ENCODE measurements around the gene EPS15. TPM values are rescaled to one million over a fixed set of nuclear protein-coding genes. Genes with fewer than 3 reads are reported as not detected.

The EPS15 gene
- total and polyA plus RNA-seq, 9 of the 15 experiments (the other 6 are each of a cell fraction or from before 2014, with no cell fraction given), result 23.1 to 69.0 (median 41.7) TPM

GRCh38 chr1:51469518-51469917 lies 49.5 kb downstream of the EPS15 start (continued):
- TF ChIP-seq RERE (CRISPR knock-in tag; IDR thresholded peaks at IDR 0.05; ENCODE audit: borderline replicate concordance) (no peak), HDGF (IDR thresholded peaks at IDR 0.05) (no peak), ZNF695 (CRISPR knock-in tag; IDR thresholded peaks at IDR 0.05) (no peak), ZNF77 (CRISPR knock-in tag; IDR thresholded peaks at IDR 0.05) (no peak), FUS (optimal IDR thresholded peaks at IDR 0.05; ENCODE audit: low read depth, low read length) (no peak), ZBTB49 (CRISPR knock-in tag; IDR thresholded peaks at IDR 0.05; ENCODE audit: borderline replicate concordance) (no peak), HNRNPLL (IDR thresholded peaks at IDR 0.05; ENCODE audit: low read depth, low read length, poor library complexity, severe bottlenecking) (no peak), HMBOX1 (IDR thresholded peaks at IDR 0.05) (peak; percentile 56; the same call in 1 of the 2 replicates), ZC3H11A (IDR thresholded peaks at IDR 0.05; ENCODE audit: low read depth, low read length) (no peak), ZBTB33 (CRISPR knock-in tag; IDR thresholded peaks at IDR 0.05) (no peak), DPF2 (IDR thresholded peaks at IDR 0.05) (peak; percentile 74), HEY1 (CRISPR knock-in tag; IDR thresholded peaks at IDR 0.05; ENCODE audit: borderline replicate concordance) (no peak), ZMIZ1 (IDR thresholded peaks at IDR 0.05; ENCODE audit: low read depth in 2 of 2, low read length in 2 of 2) (no peak), ZNF584 (CRISPR knock-in tag; IDR thresholded peaks at IDR 0.05; ENCODE audit: low read depth) (no peak)

All from K562 (cell line).